Gastroesophageal sphincter (tissue), 3 donors: ENCODE results near the gene GFAP.

Experiments used
- CTCF ChIP-seq, 4 experiments: fragments of 200-600 bp in 2 of 4; fragments of 450-650 bp in 2 of 4; sonication (generic) in 1 of 4; IDR thresholded peaks; one replicate each; pipeline ENCODE4 v1.5.1; 2017 to 2019; ENCODE audit warnings: antibody characterized with exemption in 4 of 4, mild to moderate bottlenecking in 2 of 4, moderate library complexity in 2 of 4
- EP300 ChIP-seq: sonication (generic); formaldehyde crosslinking; IDR thresholded peaks from one replicate; pipeline ENCODE4 v1.6.1; 2017; ENCODE audit warnings: antibody characterized with exemption, mild to moderate bottlenecking
- POLR2AphosphoS5 ChIP-seq: sonication (generic); formaldehyde crosslinking; IDR thresholded peaks from one replicate; pipeline ENCODE4 v1.6.1; 2017; ENCODE audit warnings: antibody characterized with exemption

GRCh38 chr17:44859701-44860100 lies 55.6 kb downstream of the GFAP start:
- TF ChIP-seq CTCF (IDR thresholded peaks at IDR 0.05), result no peak
- TF ChIP-seq POLR2AphosphoS5, result no peak
- TF ChIP-seq EP300, result no peak
